8988T (cell line): Measurements from ENCODE around the gene TSHZ2.
"Not testable (repeated sequence)": the region's sequence is repeated elsewhere in the genome, so short reads cannot be mapped to it uniquely, and the experiment has no call there.

ENCODE experiments used
- DNase-seq: peaks from one replicate; pipeline ENCODE4 v3.0.0; 2011

The TSHZ2 gene

DNA sequence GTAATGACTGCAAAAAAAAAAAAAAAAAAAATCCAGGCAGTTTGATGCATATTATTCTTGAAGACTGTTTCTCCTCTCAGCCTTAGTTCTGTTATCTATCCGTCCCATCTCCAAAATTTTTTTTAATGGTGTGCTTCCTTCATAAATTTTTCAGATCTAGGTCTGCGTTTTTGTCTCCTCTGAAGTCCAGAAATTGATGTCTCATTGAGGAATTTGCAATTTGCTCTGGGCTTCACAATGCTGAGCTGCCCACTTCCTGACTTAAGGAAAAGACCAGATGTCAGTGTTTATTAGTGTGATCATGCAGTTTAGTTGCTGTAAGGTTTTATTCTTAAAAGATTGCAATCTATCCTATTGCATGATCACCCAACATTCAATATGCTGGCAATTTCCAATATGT lies 323.9 kb downstream of the TSHZ2 start:
- DNase-seq = no peak

DNA sequence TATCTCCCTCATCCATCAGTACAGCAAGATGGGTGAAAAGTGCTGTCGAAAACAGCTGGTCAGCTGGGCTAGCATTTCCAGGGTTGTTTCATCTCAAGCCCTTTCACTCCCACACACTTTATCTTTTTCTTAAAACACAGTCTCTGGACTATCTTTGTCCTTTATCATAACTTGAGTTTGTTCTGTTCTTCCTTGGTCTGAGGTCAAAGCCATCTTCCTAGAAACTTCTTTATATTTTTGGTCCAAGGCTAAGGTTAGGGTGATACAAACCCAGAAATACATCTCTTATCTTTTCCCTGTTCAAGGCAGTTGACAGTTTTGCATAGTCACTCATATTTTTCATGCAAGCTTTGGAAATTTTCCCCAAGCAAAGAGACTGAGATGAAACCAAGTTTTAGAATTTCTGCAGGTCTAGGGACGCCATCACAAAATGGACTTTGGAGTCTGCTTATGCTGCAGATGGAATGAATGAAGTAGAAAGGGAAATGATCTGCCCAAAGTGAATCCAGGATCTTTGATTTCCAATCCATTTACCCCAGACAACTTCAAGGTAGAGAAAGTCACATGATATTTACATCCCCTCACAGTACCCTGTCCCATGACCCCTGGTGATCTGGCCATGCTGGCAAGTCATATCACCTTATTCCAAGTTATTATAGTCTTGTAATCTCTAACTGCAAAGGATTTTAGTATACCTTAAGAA lies 324.4 kb downstream of the TSHZ2 start:
- DNase-seq = no peak

DNA sequence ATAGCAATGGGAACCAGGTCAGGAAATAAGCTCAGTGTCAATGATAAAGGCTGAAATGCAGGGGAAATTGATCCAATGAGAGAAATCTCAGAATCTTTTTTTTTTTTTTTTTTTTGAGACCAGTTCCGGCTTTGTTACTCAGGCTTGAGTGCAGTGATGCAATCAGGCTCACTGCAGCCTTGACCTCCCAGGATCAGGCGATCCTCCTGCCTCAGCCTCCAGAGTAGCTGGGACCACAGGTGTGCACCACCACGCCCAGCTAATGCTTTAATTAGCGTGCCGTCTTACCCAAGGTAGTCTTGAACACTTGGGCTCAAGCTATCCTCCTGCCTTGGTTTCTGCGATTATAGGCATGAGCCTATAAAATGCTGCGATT lies 325.0 kb downstream of the TSHZ2 start:
- no peak for DNase-seq

DNA sequence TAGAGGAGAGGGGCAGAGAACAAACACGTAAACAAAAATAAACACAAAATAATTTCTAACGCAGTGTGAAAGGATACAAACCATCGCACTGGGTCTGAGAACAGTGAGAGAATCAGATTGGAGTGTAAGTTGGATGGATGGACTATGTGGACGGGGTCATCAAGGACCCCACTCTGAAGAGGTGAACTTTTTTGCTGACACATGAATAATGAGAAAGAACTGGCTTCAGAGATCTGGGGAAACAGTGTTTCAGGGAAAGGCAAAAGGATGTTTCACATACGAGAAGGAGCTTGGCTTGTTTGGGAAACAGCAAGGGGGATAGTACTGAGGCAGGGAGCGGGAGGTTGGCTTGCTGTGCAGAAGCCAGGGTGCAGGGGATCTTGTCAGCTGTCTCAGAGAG lies 326.1 kb downstream of the TSHZ2 start:
- DNase-seq = no peak

DNA sequence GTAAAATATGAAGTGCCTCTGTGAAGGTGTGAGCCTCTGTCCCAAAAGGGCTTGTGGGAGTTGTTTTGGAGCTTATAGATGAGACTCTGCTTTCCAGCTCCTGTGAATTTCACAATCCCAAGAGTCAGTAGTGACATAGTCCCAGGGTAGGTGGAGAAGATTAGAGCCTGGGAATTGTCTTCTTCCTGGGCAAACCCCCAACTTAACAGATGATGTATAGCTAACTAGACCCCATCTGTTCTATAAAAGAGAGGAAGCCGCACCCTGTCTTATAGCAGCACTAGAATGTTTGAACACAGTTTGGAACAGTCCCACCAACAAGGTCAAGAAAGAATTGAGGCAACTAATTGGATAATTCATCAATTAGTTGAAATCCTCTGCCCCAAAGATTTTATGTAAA lies 326.8 kb downstream of the TSHZ2 start:
- DNase-seq = no peak

DNA sequence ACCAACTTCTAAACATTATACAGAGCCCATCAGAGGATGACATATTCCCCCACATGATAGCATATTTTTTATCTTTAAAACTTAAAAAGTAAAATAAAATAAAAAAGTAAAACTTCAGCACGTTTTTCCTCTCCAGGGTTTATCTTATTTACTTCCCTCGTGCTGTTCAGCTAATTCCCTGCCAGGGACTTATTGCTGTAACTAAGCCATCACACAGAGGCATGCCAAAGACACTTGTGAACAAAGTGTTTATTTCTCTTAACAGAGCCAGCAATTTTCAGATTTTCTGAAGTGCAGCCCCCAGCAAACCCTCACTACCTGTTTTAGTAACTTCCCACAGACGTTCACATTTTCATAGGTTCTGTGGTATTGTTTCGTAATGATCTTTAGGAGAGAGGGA lies 327.7 kb downstream of the TSHZ2 start:
- DNase-seq = no peak

DNA sequence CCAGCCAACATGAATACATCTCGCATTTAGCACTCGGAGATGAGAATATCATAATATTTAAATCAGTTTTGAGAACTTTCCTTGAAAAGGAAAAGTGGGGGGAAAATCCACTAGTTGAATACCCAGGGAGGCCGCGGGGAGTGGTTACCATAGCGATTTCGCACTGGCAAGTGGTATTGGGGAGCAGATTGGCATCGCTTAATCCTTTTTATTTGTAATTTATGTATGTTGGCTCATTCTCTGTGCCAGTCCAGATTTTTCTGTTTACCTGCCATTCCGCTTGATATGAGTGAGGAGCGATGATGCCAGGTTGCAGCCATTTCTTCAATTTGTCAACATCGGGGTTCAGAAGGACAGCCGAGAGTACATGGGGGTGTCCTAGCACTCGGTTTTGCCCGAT lies 329.7 kb downstream of the TSHZ2 start:
- no peak for DNase-seq

DNA sequence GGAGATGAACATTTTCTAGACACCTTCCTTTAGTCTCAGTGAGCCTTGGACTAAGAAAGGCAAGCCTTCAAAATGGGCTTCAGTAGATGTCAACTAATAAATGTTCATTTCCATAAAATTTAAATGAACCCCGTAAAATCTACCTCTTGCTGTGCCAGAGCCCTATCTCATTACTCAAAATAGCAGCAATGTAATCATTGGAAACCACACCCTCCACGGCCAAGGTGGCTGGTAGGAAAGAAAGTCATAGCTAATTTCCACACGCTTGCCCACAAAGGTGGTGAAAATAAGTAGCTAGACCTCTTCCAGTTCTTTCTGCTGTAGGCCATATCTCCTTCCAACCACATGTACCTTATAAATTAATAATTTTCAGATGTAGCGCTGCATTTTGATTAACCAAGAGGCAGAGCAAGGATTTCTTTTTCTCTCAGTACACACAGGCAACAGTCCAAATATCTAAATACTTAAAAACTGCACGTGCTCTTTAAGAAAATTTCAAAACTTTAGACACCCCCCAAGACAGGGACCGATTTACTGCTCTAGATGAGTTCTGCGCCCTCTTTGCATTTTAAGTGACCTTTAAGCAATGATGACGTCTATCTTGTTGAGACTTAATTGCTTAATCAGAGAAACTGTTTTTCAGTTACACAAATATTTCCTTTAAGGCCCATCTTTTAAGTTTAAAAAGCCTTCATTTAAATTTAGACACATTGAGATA lies 330.7 kb downstream of the TSHZ2 start:
- no peak for DNase-seq

DNA sequence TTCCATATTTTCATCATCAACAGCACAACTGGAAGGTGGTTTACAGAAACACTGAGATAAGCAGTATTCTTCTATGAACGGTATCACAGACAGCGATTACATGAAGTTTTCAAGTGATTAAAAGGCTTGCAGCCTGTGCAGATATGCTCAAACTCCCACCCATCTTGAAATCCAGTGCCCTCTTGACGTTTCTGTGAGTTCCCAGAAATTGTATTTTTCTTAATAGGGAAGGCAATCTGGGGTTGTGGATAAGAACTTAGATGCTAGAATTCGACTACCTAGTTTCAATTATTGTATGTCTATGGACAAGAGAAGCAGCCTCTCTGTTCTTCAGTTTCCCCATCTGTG lies 331.2 kb downstream of the TSHZ2 start:
- no peak for DNase-seq

DNA sequence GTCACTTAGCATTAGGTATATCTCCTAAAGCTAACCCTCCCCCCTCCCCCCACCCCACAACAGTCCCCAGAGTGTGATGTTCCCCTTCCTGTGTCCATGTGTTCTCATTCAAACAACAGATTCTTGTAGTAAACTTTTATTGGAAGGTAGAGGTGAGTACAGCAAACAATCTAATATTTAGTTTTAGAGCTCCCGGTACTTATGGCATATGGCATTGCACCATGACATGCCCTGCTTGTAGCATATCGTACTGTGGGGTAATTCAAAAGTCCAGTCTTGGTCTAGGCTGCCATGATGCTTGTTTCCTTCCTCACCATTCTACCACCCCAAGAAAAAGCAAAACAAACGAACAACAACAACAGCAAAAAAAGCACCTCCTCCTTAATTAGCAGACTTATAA lies 332.0 kb downstream of the TSHZ2 start:
- no peak for DNase-seq

DNA sequence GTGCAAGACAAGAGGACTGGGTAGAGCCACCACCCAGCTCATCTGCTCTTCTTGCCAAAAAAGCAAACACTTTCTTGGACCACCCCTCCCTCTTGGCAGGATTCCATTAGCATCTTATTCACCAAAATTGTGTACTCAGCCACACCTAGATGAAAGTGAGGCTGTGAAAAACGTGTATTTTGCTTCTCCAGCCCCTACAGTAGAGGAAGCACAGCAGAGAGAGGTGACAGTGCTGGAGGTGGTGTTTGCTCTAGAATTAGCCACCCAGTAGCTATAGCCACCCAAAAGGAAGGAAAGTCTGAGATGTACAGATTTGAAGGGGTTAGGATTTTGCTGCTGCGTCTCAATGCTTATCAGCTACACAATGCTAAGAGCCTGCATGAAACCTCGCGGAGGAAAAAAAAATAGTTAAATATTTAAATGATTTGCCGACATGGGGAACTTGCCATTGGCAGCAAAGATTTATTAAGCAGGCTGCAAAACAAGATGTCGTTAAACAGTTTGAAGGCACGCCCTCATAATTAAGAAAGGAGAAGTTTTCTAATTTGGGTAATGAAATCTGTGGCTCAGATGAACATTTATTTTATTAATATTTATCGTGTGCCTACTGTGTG lies 334.1 kb downstream of the TSHZ2 start:
- DNase-seq = no peak

DNA sequence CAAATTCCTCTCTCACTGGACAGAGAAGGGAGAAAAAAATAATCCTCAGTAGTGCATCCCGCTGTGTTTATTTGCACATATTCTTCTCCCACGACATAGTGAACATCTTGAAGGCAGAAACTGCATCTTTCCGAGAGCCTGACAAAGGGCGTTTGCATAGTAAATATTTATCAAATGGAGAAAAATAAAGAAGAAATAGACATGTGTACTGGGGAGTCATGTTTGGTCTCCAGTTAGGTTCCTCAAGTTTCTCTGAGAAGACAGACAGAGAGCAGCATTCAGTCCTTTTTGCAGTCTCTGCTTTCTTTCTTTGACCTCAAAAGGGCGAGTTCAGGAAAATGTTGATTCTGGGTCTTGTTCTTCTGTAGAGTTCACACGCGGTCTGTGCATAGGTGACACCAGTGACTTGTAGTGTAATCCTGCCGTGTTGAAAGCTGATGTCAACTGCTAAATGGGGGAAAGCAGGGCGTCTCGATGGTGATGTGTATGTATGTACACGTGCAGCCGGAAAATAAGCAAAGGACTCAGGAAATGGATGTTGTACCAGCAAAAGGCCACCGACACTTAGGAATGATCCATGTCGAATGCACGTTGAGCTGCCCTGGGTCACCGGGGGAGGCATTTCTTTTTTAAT lies 335.9 kb downstream of the TSHZ2 start:
- DNase-seq = no peak

DNA sequence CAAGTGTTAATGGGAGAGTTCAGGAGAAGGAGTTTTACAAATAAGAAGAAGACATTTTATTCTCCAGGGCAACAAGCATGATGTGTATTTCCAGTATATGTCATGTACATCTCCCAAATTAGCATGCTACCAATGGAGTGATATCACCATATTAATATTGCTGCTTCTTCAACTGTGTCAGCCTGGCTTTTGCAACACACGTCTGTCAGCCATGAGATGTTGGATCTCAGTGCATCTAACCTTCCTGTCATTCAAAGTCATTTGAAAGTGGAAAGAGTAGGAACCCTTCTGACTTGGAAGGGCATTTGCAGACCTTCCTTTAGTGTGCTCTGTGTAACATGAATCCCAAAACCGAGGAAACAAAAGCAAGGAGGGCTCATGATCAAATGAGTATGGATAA lies 337.4 kb downstream of the TSHZ2 start:
- no peak for DNase-seq

DNA sequence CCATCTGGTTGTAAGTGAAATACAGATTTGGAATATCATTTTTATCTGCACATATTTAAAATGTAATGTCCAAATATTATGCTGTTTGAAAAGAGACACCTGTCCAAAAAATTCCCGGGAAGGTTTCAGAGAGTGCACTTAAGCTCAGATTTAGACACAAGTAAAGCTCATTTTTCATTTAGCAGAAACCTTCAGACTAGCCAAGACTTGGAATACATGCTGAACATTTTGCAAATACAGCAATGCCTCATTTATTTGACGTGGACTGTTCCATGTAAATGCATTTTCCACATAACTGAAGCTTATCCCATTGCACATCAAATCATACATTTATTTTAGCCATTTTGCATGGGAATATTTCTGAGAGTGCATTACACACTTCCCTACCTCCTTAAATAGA lies 340.8 kb downstream of the TSHZ2 start:
- no peak for DNase-seq

DNA sequence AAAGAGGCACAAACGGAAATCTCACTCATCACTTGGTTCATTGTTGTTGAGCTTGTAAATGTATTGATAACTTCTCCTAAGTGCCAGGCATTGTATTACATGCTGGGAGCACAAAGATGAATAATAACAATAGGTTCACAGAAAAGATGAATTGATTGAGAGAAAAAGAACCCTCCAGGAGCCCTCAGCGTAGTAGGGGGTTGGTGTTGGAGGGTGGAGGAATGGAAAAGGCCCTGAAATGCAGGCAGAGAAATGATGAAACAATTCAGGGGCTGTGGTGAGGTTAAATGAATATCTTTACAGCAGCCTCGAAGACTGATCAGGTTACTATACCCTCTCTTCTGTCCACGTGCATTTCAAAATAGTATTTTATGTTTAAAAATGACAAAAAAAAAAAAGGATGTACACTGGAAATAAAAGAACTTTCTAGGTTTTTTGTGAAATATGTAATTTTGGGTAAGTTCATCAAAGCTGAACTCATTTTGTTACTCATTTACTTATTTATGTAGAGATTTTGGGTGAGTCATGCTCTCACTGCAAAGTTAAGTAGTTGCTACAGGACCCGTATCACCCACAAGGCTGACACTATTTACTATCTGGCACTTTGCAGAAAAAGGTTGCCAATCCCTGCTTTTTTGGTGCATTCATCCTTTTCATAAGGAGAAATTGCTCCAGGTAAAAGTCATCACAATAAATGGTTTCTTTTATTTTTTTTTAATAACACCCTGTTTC lies 344.2 kb downstream of the TSHZ2 start:
- no peak for DNase-seq

DNA sequence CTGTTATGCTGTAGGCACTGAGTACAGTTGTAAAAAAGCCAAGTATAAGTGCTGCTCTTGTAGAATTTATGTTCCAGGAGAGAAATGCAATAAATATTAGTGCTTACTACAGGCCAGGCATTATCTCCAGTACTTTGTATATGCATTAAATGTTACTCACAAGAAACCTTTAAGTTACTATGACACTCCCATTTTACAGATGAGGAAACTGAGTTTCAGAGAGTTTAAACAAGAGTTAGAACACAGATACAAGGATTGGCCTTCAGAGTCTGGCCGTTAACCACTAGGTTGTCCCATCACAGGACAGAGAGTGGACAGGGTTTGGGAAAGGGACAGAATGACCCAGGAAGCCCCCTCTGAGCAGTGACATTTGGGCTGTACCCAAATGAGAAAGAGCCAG lies 347.0 kb downstream of the TSHZ2 start:
- no peak for DNase-seq

DNA sequence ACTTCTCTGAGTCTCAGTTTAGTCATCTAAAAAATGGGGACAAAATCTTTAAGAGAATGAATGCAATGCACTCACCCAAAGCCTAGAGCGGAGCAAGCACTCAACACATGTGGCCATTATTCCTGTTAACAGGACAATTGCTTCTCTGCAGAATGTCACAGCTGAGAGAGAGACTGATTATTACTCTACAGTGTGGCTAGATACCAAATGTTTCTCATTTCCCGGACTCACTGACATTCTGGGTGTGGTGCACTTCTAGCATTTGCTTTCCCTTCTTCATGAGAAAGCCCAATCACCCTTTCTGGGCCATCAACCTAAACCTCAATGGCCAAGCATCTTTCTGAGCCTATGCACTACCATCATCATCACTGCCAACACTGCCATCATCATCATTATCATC lies 347.6 kb downstream of the TSHZ2 start:
- DNase-seq = no peak

DNA sequence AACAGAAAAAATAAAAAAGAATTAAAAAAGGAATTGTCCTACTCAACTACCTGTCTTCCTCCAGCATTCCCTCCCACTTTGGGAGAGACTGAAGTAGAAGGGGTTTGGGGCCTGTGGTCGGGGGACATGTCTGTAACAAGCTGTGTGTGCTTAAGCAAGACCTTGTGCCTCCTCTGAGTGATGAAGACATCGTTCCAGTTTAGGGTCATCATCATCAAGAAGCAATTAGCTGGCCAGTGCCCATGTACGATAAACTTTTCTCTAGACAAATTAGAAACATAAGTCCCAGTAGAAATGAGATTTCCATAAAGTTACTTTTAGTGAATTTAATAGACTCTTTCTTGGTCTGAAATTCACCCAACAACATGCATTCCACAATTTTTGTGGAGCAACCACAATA lies 348.5 kb downstream of the TSHZ2 start:
- DNase-seq = no peak

DNA sequence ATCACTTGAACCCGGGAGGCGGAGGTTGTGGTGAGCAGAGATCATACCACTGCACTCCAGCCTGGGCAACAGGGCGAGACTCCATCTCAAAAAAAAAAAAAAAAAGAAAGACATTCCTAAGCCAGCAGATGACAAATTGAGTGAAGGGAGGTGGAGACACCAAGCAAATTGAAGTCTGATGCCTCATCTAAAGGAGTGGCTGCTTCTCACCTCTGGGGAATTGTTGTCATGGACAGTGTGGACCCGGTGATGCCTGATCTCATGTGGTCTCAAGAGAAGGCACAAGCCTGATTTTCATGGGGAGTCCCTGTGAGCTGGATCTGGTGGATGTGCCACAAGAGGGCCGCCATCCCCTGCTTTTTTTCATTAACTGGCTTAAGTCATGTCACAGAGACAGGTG lies 349.4 kb downstream of the TSHZ2 start:
- DNase-seq = no peak

DNA sequence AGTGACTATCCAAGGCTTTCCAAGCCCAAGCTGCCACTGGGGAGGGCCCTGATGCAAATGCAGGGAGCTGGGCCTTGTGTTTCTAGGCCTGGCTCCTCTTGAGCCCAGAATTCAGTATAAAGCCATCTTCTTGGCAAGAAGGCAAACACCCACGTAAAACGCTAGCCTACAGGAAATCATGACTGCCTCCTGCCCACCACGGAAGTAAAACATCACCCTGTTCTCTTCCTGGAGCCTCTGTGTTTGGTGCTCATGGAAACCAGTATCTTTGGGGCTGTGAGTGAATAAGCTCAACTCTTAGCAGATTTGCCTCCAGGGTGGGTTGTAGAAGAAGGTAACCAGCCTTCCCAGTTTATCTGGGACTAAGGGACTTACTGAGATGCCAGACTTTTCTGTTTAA lies 350.5 kb downstream of the TSHZ2 start:
- no peak for DNase-seq

DNA sequence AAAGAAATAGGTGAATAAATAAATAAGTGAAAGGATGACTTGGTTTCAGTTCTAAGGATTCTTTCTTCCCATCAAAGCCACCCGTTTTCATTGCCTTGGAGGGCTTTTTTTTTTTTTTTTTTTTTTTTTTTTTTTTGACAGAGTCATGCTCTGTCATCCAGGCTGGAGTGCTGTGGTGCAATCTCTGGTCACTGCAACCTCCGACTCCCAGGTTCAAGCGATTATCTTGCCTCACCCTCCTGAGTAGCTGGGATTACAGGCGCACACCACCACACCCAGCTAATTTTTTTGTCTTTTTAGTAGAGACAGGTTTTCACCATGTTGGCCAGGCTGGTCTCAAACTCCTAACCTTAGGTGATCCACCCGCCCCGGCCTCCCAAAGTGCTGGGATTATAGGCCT lies 351.3 kb downstream of the TSHZ2 start:
- not testable (repeated sequence) for DNase-seq

DNA sequence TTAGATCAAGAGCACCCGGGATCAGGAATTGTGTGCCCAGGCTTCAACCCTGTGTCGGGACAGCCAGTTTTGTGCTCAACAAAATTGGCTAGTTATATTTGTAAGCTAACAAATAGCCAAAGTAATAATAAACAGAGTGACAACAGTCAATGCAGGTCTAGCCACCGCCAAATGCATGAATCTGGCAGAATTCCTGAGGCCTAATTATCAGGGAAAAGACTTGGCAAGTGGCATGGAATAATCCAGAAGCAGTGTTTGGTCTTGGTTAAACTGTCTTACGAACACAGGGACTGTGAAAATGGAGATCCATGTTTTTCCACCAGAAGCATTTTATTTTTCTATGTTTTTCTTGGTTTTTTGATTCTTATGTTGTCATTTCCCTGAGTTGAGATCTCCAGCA lies 352.7 kb downstream of the TSHZ2 start:
- DNase-seq = no peak

DNA sequence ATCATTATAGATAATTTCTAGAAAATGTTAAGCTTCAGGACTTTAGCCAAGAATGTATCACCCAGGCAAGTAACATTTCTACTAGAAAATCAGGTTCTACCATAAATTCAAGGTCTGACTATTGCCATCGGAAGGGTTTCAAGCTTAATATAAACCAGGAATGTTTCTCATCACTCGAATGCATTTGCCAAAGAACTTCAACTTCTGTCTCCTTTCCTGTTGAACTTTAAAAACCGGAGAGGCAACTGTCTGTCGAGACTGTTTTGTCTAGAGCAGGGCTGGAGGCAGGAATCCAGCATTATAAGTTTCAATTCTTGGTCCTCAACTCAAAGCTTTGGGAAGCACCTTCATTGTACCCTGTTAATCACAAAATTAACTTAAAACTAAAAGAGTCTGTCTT lies 356.8 kb downstream of the TSHZ2 start:
- DNase-seq = no peak

DNA sequence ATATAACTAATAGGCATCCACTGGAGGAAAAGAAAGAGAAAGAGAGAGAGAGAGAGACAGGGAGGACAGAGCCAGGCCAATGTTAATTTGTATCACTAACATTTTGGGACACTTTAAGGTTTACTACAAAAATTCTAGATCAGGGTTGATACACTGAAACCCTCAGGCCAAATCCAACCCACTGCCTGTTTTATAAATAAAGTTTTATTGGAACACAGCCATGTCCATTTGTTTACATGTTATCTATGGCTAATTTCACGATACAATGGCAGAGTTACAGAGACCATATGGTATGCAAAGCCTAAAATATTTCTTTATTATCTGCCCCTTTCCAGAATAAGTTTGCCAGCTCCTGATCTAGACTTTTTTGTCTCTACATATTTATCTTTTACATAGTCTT lies 357.6 kb downstream of the TSHZ2 start:
- DNase-seq = no peak
